Kidney (tissue), 14 donors: ENCODE data around the gene ADI1. TPM values are rescaled to one million over a fixed set of nuclear protein-coding genes. Genes with fewer than 3 reads are reported as not detected.

Experiments used
- DNase-seq, 5 donors: peaks; one replicate each; pipeline ENCODE4 v3.0.0-alpha.2; 2013 to 2020
- FAIRE-seq: peaks from 2 replicates; lab custom pipeline; 2012; peaks lifted over from hg19 to GRCh38; lab: Jason Lieb, UNC
- H3K27ac ChIP-seq, 2 donors: one replicate each; pipeline ENCODE4 v1.7.0; 2013; ENCODE audit warnings: low read depth in 2 of 2, low read length in 2 of 2, inconsistent platforms in 1 of 2
- H3K27me3 ChIP-seq: one replicate; pipeline ENCODE4 v1.7.1; 2013; ENCODE audit warnings: low read length, inconsistent platforms; ENCODE audit not compliant: control insufficient read depth, insufficient read depth
- H3K36me3 ChIP-seq, 3 donors: one replicate each; pipeline versions ENCODE4 v1.7.0 to v1.7.1; 2013; ENCODE audit warnings: low read length in 3 of 3, control low read depth in 1 of 3, inconsistent platforms in 1 of 3; ENCODE audit not compliant: insufficient read depth in 3 of 3, control insufficient read depth in 2 of 3
- H3K4me1 ChIP-seq, 3 donors: one replicate each; pipeline versions ENCODE4 v1.7.0 to v1.7.1; 2013; ENCODE audit warnings: low read length in 3 of 3, inconsistent platforms in 1 of 3, low read depth in 1 of 3; ENCODE audit not compliant: control insufficient read depth in 2 of 3, insufficient read depth in 2 of 3
- H3K4me3 ChIP-seq, 3 donors: one replicate each; pipeline versions ENCODE4 v1.7.0 to v1.8.1; 2013; ENCODE audit warnings: low read length in 3 of 3, control low read depth in 1 of 3, inconsistent platforms in 1 of 3
- H3K9ac ChIP-seq, 3 donors: one replicate each; pipeline versions ENCODE4 v1.7.0 to v1.7.1; 2013; ENCODE audit warnings: low read length in 3 of 3, control low read depth in 1 of 3, inconsistent platforms in 1 of 3
- H3K9me3 ChIP-seq, 3 donors: one replicate each; pipeline versions ENCODE4 v1.7.0 to v1.7.1; 2013; ENCODE audit warnings: low read length in 3 of 3, control low read depth in 1 of 3, inconsistent platforms in 1 of 3; ENCODE audit not compliant: control insufficient read depth in 2 of 3, insufficient read depth in 1 of 3
- intact Hi-C: fragments of 100-400 bp; cut with DNase I; formaldehyde crosslinking; loops from one replicate; pipeline ENCODE4 v1.11.1; 2022
- polyA plus RNA-seq: library from polyadenylated mRNA; stranded (reverse); fragments of 350-450 nt; fragmentation: Illumina TruSeq; extraction: RNeasy Lipid Tissue Mini Kit (QIAGEN cat#74804); gene quantifications from one replicate; pipeline ENCODE4 v1.2.3, GENCODE V29; 2014; ENCODE audit warnings: low read depth, low replicate concordance; ENCODE audit not compliant: insufficient read depth
- total RNA-seq: library from RNA; stranded (reverse); fragmentation: NEBNext Ultra II Directional; extraction: Animal tissue kit (Norgen Biotek cat#: 25700); gene quantifications from one replicate; pipeline ENCODE4 v1.2.1, GENCODE V29; 2021
- TF ChIP-seq, protein P1 (sequence below): IDR thresholded peaks from 3 replicates; pipeline ENCODE4 v1.5.1; 2012; ENCODE audit warnings: mild to moderate bottlenecking, moderate library complexity, borderline replicate concordance; ENCODE audit not compliant: insufficient read depth; ENCODE audit errors: extremely low read depth
- donor health status: control.
- donor health status: control.
- donor health status: control.
- donor health status: control.
- donor health status: control.
- donor health status: DM: yes; HTN: yes; CAD: no.
- donor health status: Normal renal cell carcinoma (clear cell type).

Gene ADI1
- total and polyA plus RNA-seq, 2 donors from 2014 or later, result 74.0 to 236 TPM

- H3K4me3 ChIP-seq, result no peak overlapping the region
- peak overlapping the region; percentile 74 to 81 for H3K27ac ChIP-seq
- no peaks in the 10 kb centered on the region for H3K9me3 ChIP-seq
- intact Hi-C loops, result no loop called here
- H3K9ac ChIP-seq, result peak overlapping the region in 1 of 3 donors; percentile 40
- H3K36me3 ChIP-seq, result peaks cover 0 to 38% (median 14%) of the 10 kb centered on the region in 3 donors
- peaks cover 0 to 9% (median 0%) of the 10 kb centered on the region in 3 donors for H3K4me1 ChIP-seq
- FAIRE-seq (no peak), DNase-seq (peak in 3 of 5 donors; percentile 52 to 55 (median 54))
- H3K27me3 ChIP-seq, result no peaks in the 10 kb centered on the region
- TF ChIP-seq, protein P1, sequence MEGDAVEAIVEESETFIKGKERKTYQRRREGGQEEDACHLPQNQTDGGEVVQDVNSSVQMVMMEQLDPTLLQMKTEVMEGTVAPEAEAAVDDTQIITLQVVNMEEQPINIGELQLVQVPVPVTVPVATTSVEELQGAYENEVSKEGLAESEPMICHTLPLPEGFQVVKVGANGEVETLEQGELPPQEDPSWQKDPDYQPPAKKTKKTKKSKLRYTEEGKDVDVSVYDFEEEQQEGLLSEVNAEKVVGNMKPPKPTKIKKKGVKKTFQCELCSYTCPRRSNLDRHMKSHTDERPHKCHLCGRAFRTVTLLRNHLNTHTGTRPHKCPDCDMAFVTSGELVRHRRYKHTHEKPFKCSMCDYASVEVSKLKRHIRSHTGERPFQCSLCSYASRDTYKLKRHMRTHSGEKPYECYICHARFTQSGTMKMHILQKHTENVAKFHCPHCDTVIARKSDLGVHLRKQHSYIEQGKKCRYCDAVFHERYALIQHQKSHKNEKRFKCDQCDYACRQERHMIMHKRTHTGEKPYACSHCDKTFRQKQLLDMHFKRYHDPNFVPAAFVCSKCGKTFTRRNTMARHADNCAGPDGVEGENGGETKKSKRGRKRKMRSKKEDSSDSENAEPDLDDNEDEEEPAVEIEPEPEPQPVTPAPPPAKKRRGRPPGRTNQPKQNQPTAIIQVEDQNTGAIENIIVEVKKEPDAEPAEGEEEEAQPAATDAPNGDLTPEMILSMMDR, result no peak
Measured at GRCh38 chr2:3460831-3461800, 58.2 kb downstream of the ADI1 start.

- intact Hi-C loops, result no loop called here
- FAIRE-seq (no peak), DNase-seq (no peak)
- no peaks in the 10 kb centered on the region for H3K27me3 ChIP-seq
- H3K4me3 ChIP-seq, result no peak overlapping the region
- H3K27ac ChIP-seq, result no peak overlapping the region
- H3K36me3 ChIP-seq, result peaks cover 2 to 28% (median 14%) of the 10 kb centered on the region in 3 donors
- H3K4me1 ChIP-seq, result peaks cover 0 to 9% (median 0%) of the 10 kb centered on the region in 3 donors
- TF ChIP-seq, protein P1, result no peak
- H3K9me3 ChIP-seq, result no peaks in the 10 kb centered on the region
- no peak overlapping the region for H3K9ac ChIP-seq
Measured at GRCh38 chr2:3460156-3460555, 59.2 kb downstream of the ADI1 start.

GRCh38 chr2:3459185-3460015 lies 59.9 kb downstream of the ADI1 start:
- Histone ChIP-seq H3K4me1 (peaks cover 0 to 9% (median 0%) of the 10 kb centered on the region in 3 donors), H3K27ac (peak overlapping the region in 1 of 2 donors; percentile 5), H3K9me3 (no peaks in the 10 kb centered on the region), H3K9ac (no peak overlapping the region), H3K4me3 (no peak overlapping the region), H3K27me3 (no peaks in the 10 kb centered on the region), H3K36me3 (peaks cover 2 to 21% (median 11%) of the 10 kb centered on the region in 3 donors)
- intact Hi-C loops, result no loop called here
- DNase-seq (no peak), FAIRE-seq (no peak)
- TF ChIP-seq, protein P1, result no peak
